Stimulated activated CD4-positive, alpha-beta T cell treated with anti-CD3 and anti-CD28 coated beads, Interleukin-12 subunit alpha, Interleukin-12 subunit beta, amount 100 ng/mL, for 48 hours (primary cell): ENCODE data around the gene PCDHAC1.
"Not testable (repeated sequence)": the region's sequence is repeated elsewhere in the genome, so short reads cannot be mapped to it uniquely, and the experiment has no call there.

Experiments
- DNase-seq, 3 donors: peaks; one replicate each; pipeline ENCODE4 v3.0.0-alpha.2; 2020; ENCODE audit warnings: low read depth in 2 of 3, low spot score in 1 of 3

The PCDHAC1 gene, protein sequence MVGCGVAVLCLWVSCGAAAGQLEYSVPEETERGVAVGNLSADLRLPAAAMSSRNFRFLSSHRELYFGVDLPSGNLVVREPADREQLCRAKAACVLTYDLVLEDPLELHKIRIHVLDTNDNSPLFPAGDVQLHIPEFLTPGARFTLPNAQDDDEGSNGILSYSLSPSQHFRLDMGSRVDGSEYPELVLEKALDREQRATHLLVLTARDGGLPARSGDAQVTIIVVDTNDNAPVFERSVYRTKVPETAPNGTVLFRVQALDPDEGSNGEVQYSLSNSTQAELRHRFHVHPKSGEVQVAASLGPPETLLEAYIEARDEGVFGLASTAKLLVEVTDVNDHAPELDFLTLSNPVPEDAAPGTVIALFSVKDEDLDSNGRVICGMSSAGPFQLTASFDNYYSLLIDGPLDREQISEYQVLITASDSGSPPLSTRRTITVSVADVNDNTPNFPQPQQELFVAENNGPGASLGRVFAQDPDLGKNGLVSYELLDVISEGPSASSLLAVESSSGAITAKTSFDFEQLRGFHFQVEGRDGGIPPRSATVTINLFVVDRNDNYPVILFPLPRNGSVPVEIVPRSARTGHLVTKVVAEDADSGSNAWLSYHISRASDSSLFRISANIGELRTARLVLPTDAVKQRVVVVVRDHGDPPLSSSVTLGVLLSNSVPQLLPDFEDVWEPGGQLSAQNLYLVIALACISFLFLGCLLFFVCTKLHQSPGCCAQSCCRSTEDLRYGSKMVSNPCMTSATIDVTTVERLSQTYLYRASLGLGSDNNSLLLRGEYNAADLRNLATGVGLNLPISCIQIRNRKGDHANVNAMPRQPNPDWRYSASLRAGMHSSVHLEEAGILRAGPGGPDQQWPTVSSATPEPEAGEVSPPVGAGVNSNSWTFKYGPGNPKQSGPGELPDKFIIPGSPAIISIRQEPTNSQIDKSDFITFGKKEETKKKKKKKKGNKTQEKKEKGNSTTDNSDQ

GRCh38 chr5:140925806-140926442, at the start of gene PCDHAC1:
Gene PCDHAC1, plus strand, starts transcription at chr5:140926299. Its CDS starts 594 bp downstream, at chr5:140926893.
- DNase-seq, result no peak

GRCh38 chr5:140876541-140877261, 49.4 kb upstream of the PCDHAC1 start:
- not testable (repeated sequence) for DNase-seq

GRCh38 chr5:140877262-140877581, 48.9 kb upstream of the PCDHAC1 start:
- no peak for DNase-seq

GRCh38 chr5:140881889-140882590, 44.1 kb upstream of the PCDHAC1 start, which contains the start of gene PCDHA13:
Gene PCDHA13, plus strand, starts transcription at chr5:140882124. Its CDS starts 145 bp downstream, at chr5:140882269.
- no peak for DNase-seq

GRCh38 chr5:140882591-140882899, 43.6 kb upstream of the PCDHAC1 start:
- no peak for DNase-seq

DNA sequence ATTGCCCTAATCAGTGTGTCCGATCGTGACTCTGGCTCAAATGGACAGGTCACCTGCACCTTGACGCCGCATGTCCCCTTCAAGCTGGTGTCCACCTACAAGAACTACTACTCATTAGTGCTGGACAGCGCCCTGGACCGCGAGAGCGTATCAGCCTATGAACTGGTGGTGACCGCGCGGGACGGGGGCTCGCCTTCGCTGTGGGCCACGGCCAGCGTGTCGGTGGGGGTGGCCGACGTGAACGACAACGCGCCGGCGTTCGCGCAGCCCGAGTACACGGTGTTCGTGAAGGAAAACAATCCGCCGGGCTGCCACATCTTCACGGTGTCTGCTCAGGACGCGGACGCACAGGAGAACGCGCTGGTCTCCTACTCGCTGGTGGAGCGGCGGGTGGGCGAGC, 42.7 kb upstream of the PCDHAC1 start:
- no peak for DNase-seq

DNA sequence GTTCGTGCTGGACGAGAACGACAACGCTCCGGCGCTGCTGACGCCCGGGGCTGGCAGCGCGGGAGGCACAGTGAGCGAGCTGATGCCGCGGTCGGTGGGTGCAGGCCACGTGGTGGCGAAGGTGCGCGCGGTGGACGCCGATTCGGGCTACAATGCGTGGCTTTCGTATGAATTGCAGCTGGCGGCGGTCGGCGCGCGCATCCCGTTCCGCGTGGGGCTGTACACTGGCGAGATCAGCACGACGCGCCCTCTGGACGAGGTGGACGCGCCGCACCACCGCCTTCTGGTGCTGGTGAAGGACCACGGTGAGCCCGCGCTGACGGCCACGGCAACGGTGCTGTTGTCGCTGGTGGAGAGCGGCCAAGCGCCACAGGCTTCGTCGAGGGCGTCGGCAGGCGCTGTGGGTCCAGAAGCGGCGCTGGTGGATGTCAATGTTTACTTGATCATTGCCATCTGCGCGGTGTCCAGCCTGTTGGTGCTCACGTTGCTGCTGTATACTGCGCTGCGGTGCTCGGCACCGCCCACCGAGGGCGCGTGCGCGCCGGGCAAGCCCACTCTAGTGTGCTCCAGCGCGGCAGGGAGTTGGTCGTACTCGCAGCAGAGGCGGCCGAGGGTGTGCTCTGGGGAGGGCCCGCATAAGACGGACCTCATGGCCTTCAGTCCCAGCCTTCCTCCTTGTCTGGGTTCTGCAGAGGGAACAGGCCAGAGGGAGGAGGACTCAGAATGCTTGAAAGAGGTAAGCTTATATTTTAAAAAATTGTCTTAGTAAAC, 42.0 kb upstream of the PCDHAC1 start:
- DNase-seq, result no peak

DNA sequence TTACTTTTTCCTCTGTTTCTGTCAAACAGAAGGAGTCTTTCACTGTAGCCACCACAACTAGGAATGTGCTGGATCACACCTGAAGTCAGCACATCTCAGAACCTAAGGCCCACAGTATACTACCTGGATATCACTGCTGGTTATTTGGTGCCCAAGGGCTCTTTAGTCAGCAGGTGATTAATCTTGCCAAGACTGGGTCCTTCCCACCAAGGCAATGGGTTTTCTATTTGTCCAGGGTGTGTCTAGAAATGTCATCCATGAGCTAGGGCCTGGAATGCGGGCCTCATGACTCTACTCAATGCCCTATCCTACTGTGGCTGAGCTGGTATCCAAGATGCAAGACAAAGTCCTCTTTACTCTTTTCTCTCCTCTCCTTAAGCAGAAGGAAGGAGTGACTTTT, 9.8 kb upstream of the PCDHAC1 start:
- no peak for DNase-seq

GRCh38 chr5:140923601-140924000, 2.5 kb upstream of the PCDHAC1 start:
- no peak for DNase-seq

DNA sequence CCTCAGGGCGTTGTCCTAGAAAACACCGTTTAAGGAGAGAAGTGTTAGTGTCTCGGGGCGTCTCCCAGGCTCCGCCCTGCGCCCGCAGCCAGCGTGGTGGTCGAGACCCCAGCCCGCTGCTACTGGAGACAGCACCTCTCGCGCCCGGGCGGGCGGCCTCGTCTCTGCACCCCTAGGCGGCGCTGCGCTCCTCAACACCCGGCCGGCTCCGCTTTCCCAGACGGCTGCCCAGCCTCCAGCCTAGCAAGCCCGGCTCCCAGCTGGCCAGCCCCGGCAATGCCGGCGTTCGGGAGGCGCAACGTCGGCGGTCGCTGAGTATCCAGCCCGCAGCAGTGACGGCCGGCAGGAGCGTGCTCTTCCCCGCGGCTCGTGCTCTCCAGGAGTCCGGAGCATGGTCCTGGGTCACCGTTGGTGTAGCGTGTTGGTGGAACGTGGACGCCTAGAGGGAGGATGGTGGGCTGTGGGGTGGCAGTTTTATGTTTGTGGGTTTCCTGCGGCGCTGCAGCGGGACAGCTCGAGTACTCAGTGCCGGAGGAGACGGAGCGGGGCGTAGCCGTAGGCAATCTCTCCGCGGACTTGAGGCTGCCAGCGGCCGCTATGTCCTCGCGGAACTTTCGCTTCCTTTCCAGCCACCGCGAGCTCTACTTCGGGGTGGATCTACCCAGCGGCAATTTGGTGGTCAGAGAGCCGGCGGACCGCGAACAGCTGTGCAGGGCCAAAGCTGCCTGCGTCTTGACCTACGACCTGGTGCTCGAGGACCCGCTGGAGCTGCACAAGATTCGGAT, 536 bp downstream of the PCDHAC1 start:
- peak in 2 of 3 donors; percentile 17 to 28 for DNase-seq

DNA sequence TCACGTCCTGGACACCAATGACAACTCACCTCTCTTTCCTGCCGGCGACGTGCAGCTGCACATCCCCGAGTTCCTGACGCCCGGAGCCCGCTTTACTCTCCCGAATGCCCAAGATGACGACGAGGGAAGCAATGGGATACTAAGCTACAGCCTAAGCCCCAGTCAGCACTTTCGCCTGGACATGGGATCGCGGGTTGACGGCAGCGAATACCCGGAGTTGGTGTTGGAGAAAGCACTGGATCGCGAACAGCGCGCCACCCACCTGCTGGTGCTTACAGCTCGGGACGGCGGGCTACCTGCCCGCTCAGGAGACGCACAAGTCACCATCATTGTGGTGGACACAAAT, 1.1 kb downstream of the PCDHAC1 start:
- DNase-seq, result no peak

DNA sequence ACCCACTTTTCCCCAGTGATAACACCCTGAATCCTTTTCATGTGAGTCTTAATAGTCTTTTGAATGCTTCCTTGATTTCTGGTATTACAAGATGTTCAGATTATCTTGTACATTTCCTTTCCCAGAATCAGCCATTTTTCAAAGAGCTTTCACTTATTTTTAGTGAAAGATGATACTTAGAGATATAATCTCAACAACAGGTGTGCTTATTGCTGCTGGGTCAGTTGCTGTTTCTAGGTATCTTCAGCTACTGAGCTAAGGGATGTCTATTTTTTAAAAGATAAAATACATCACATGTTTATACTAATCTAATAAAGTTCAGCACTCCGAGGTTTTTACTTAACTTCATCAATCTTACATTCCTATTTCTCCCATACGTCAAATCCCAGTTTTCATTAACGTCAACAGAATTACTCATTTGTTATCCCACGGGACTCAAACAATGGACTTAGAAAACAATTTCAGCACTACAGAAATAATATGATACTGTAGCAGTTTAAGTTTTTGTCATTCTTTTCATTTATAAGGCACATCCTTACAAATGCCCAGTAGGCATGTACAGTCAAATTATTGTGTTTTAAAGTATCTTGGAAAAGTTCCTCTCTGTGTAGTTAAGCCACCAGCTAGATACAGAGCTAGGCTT, 9.0 kb downstream of the PCDHAC1 start:
- DNase-seq, result no peak

GRCh38 chr5:140946578-140946977, 20.5 kb downstream of the PCDHAC1 start:
- no peak for DNase-seq

- no peak for DNase-seq
Observed at GRCh38 chr5:140951636-140952035, 25.5 kb downstream of the PCDHAC1 start.

DNA sequence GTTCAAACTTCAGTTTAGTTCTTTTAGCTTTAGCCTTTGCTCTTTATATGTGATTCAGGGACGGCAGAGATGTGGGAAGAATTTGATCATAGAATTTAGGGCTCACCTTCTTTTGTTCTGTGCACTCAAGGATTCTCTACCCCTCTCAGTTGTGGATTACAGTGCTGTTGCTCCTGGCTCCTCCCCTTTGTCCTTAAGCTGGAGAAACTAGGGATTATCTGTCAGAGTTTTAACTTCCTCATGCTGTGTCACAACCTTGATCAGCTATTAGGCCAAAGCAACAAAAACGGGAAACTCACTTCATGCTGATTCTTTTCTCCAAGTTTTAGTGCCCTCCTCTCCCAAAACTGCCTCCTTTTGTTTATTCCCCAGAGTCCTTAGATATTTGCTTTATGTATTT, 27.1 kb downstream of the PCDHAC1 start:
- no peak for DNase-seq

DNA sequence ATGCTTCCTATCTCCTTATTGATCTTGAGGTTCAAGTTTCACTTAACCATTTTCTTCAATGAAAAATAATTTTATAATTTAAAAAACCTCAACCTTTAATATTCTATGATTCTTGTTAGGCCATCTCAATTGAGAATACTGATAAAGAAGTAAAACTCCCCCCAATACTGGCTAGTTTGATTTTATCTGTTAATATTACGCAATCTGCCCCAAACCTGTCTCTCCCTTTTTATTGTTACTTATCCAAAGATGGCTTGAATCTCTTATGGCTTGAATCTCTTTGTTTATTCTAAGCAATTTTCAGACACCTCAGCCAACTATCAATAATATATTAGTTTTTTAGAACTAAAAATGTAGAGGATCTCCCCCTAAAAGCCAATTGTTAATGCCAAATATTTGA, 36.1 kb downstream of the PCDHAC1 start:
- no peak for DNase-seq

- DNase-seq, result no peak
Observed at GRCh38 chr5:140964356-140964755, 38.3 kb downstream of the PCDHAC1 start.

- no peak for DNase-seq
Observed at GRCh38 chr5:140965905-140966292, 39.8 kb downstream of the PCDHAC1 start.
